Naive thymus-derived CD4-positive, alpha-beta T cell (primary cell): ENCODE measurements around the gene SPATA31C1. TPM values are rescaled to one million over a fixed set of nuclear protein-coding genes. Genes with fewer than 3 reads are reported as not detected.
"Not testable (repeated sequence)": the region's sequence is repeated elsewhere in the genome, so short reads cannot be mapped to it uniquely, and the experiment has no call there.

Experiments used
- ATAC-seq: fragments of 150-1000 bp; cut with Tn5 transposase; 2 replicates; pipeline ENCODE4 v1.10.0; 2021; ENCODE audit warnings: mild to moderate bottlenecking, moderate library complexity
- CTCF ChIA-PET: fragments of 350-600 bp; sonication (Branson Sonifier 250); formaldehyde crosslinking; loops from one replicate; lab custom pipeline; 2021; ENCODE audit warnings: antibody characterized with exemption; lab: Charles Lee
- POLR2A ChIA-PET: fragments of 350-600 bp; sonication (Branson Sonifier 250); formaldehyde crosslinking; loops from one replicate; lab custom pipeline; 2021; ENCODE audit warnings: antibody characterized with exemption, inconsistent platforms; lab: Charles Lee
- DNase-seq, 9 donors: peaks; one replicate each; pipeline versions ENCODE4 v3.0.0 to v3.0.0-alpha.2; 2020 to 2022; ENCODE audit warnings: mixed read lengths in 1 of 9
- H3K27ac ChIP-seq: one replicate; pipeline ENCODE4 v1.7.0; 2013; ENCODE audit warnings: mild to moderate bottlenecking, low read depth, low read length, moderate library complexity
- H3K27me3 ChIP-seq, 2 donors: one replicate each; pipeline ENCODE4 v1.7.0; 2013; ENCODE audit warnings: low read length in 2 of 2, mild to moderate bottlenecking in 2 of 2, moderate library complexity in 2 of 2; ENCODE audit not compliant: control insufficient read depth in 2 of 2, insufficient read depth in 2 of 2
- H3K36me3 ChIP-seq, 3 experiments: 1 replicate in 2 of 3; 2 replicates in 1 of 3; pipeline ENCODE4 v1.7.0; 2013; ENCODE audit warnings: low read length in 3 of 3, mild to moderate bottlenecking in 3 of 3, moderate library complexity in 1 of 3; ENCODE audit not compliant: insufficient read depth in 3 of 3, control insufficient read depth in 2 of 3
- H3K4me1 ChIP-seq, 2 donors: one replicate each; pipeline ENCODE4 v1.7.0; 2013; ENCODE audit warnings: low read length in 2 of 2, mild to moderate bottlenecking in 2 of 2, moderate library complexity in 1 of 2; ENCODE audit not compliant: control insufficient read depth in 2 of 2, insufficient read depth in 2 of 2
- H3K4me3 ChIP-seq: 2 replicates; pipeline ENCODE4 v1.7.0; 2013; ENCODE audit warnings: mild to moderate bottlenecking, low read length
- H3K9me3 ChIP-seq, 3 experiments: 1 replicate in 2 of 3; 2 replicates in 1 of 3; pipeline ENCODE4 v1.7.0; 2013; ENCODE audit warnings: low read length in 3 of 3; ENCODE audit not compliant: control insufficient read depth in 2 of 3
- H3K27ac Mint-ChIP-seq, 9 donors: one replicate each; pipeline ENCODE4 v1.8.0; 2020 to 2022; ENCODE audit warnings: mixed read lengths in 9 of 9, mild to moderate bottlenecking in 8 of 9, moderate library complexity in 5 of 9, inconsistent platforms in 2 of 9
- H3K27me3 Mint-ChIP-seq, 5 donors: one replicate each; pipeline ENCODE4 v1.8.0; 2021 to 2022; ENCODE audit warnings: mixed read lengths in 5 of 5, mild to moderate bottlenecking in 1 of 5
- H3K36me3 Mint-ChIP-seq, 5 donors: one replicate each; pipeline ENCODE4 v1.8.0; 2020 to 2022; ENCODE audit warnings: mixed read lengths in 5 of 5, mild to moderate bottlenecking in 3 of 5, inconsistent platforms in 1 of 5
- H3K4me1 Mint-ChIP-seq, 7 donors: one replicate each; pipeline ENCODE4 v1.8.0; 2020 to 2022; ENCODE audit warnings: mixed read lengths in 7 of 7, mild to moderate bottlenecking in 3 of 7, inconsistent platforms in 1 of 7
- H3K4me3 Mint-ChIP-seq, 10 donors: one replicate each; pipeline ENCODE4 v1.8.0; 2020 to 2022; ENCODE audit warnings: mild to moderate bottlenecking in 10 of 10, mixed read lengths in 10 of 10, moderate library complexity in 6 of 10, inconsistent platforms in 2 of 10
- H3K9me3 Mint-ChIP-seq, 11 donors: one replicate each; pipeline ENCODE4 v1.8.0; 2020 to 2022; ENCODE audit warnings: mixed read lengths in 11 of 11, mild to moderate bottlenecking in 4 of 11, inconsistent platforms in 1 of 11, moderate library complexity in 1 of 11
- intact Hi-C, 2 donors: fragments of 100-400 bp; cut with micrococcal nuclease; formaldehyde crosslinking; loops; one replicate each; pipeline ENCODE4 v1.15.1; 2023
- polyA plus RNA-seq, 2 donors: library from polyadenylated mRNA; unstranded; fragments of 300-500 nt; fragmentation: Illumina TruSeq; gene quantifications; one replicate each; pipeline ENCODE4 v1.2.3, GENCODE V29; 2021
- total RNA-seq, 6 experiments: library from RNA in 5 of 6; stranded (reverse) in 5 of 6; gene quantifications; 1 replicate in 5 of 6; 2 replicates in 1 of 6; pipeline ENCODE4 v1.2.3 and lab custom pipeline; 2021 to 2026

SPATA31C1 gene
- total RNA-seq (not detected), polyA plus RNA-seq (not detected), total RNA-seq (lab: John Stamatoyannopoulos, UW) (not detected)

GRCh38 chr9:87917662-87918061 lies at the start of gene SPATA31C1:
Gene SPATA31C1 (plus strand): TSS chr9:87917962.
- H3K9me3 ChIP-seq, ATAC-seq, POLR2A ChIA-PET, H3K27me3 ChIP-seq, CTCF ChIA-PET, H3K4me3 ChIP-seq, DNase-seq, H3K27me3 Mint-ChIP-seq, H3K27ac ChIP-seq, intact Hi-C loops, H3K4me3 Mint-ChIP-seq, H3K36me3 ChIP-seq, H3K4me1 ChIP-seq, H3K27ac Mint-ChIP-seq, H3K9me3 Mint-ChIP-seq, H3K36me3 Mint-ChIP-seq, H3K4me1 Mint-ChIP-seq: not testable (repeated sequence)

DNA sequence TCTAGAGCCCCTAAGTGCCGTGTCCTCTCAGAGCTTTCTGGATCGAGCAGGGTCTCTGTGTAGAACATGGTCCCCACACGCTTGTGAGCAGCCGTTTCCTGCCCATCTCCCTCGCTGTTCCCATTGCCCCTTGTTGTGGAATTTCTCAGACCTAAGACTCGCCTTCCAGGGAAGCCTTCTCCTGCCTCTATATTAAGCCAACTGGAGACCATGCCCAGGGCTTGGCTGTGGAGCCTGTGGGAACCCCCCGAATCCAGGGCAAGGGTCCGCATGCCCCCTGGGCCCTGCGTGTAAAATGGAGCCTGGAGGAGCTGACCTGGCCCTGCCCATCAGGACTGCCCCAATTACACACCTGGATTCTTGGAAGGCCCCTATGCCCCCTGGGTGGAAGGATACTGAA lies 49.6 kb upstream of the SPATA31C1 start:
- no peak overlapping the region for H3K4me3 ChIP-seq
- Mint-ChIP-seq H3K27me3 (peaks cover 0 to 6% (median 0%) of the 10 kb centered on the region in 5 donors), H3K36me3 (no peaks in the 10 kb centered on the region), H3K27ac (no peak overlapping the region), H3K4me3 (no peak overlapping the region), H3K9me3 (peaks cover 0 to 7% (median 0%) of the 10 kb centered on the region in 11 donors), H3K4me1 (peaks cover 0 to 3% (median 0%) of the 10 kb centered on the region in 7 donors)
- ChIA-PET CTCF (no interaction called here), POLR2A (no interaction called here)
- no peaks in the 10 kb centered on the region for H3K9me3 ChIP-seq
- DNase-seq (no peak), ATAC-seq (no peak)
- H3K27me3 ChIP-seq, result no peaks in the 10 kb centered on the region
- intact Hi-C loops, result no loop called here
- no peaks in the 10 kb centered on the region for H3K4me1 ChIP-seq
- no peaks in the 10 kb centered on the region for H3K36me3 ChIP-seq
- H3K27ac ChIP-seq, result no peak overlapping the region

DNA sequence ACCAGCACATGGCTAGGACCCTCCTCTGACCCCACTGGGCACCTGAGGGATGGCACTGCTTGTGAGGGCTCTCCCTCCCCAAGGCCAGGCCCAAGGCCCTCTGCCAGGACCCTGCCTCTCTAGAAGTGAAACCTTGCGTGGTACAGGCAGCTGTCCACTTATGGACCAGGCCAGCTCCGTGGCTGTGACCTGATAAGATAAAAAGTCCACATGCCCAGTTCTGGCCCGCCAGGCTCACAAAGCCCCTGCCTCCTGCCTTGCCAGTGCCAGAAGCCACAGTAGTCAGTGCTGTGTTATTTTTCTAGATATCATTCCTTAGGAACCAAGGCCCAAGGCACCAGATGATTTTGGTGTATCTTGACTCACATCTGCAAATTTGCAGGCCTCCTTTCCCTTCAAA lies 49.1 kb upstream of the SPATA31C1 start:
- Histone ChIP-seq H3K36me3 (no peaks in the 10 kb centered on the region), H3K9me3 (no peaks in the 10 kb centered on the region), H3K4me3 (no peak overlapping the region), H3K27ac (no peak overlapping the region), H3K27me3 (no peaks in the 10 kb centered on the region), H3K4me1 (no peaks in the 10 kb centered on the region)
- intact Hi-C loops, result no loop called here
- Mint-ChIP-seq H3K4me3 (no peak overlapping the region), H3K36me3 (no peaks in the 10 kb centered on the region), H3K4me1 (peaks cover 0 to 2% (median 0%) of the 10 kb centered on the region in 7 donors), H3K27me3 (peaks cover 0 to 6% (median 0%) of the 10 kb centered on the region in 5 donors), H3K9me3 (peaks cover 0 to 7% (median 0%) of the 10 kb centered on the region in 11 donors), H3K27ac (no peak overlapping the region)
- DNase-seq (no peak), ATAC-seq (no peak)
- POLR2A ChIA-PET, result no interaction called here
- CTCF ChIA-PET, result no interaction called here

- DNase-seq (no peak), ATAC-seq (no peak)
- ChIA-PET CTCF (no interaction called here), POLR2A (no interaction called here)
- Mint-ChIP-seq H3K27ac (no peak overlapping the region), H3K27me3 (peaks cover 0 to 6% (median 0%) of the 10 kb centered on the region in 5 donors), H3K4me3 (no peak overlapping the region), H3K4me1 (peaks cover 0 to 2% (median 0%) of the 10 kb centered on the region in 7 donors), H3K9me3 (peaks cover 0 to 7% (median 0%) of the 10 kb centered on the region in 11 donors), H3K36me3 (no peaks in the 10 kb centered on the region)
- Histone ChIP-seq H3K4me1 (no peaks in the 10 kb centered on the region), H3K27me3 (no peaks in the 10 kb centered on the region), H3K4me3 (no peak overlapping the region), H3K36me3 (no peaks in the 10 kb centered on the region), H3K27ac (no peak overlapping the region), H3K9me3 (no peaks in the 10 kb centered on the region)
- intact Hi-C loops, result no loop called here
Observed at GRCh38 chr9:87869082-87869481, 48.7 kb upstream of the SPATA31C1 start.

DNA sequence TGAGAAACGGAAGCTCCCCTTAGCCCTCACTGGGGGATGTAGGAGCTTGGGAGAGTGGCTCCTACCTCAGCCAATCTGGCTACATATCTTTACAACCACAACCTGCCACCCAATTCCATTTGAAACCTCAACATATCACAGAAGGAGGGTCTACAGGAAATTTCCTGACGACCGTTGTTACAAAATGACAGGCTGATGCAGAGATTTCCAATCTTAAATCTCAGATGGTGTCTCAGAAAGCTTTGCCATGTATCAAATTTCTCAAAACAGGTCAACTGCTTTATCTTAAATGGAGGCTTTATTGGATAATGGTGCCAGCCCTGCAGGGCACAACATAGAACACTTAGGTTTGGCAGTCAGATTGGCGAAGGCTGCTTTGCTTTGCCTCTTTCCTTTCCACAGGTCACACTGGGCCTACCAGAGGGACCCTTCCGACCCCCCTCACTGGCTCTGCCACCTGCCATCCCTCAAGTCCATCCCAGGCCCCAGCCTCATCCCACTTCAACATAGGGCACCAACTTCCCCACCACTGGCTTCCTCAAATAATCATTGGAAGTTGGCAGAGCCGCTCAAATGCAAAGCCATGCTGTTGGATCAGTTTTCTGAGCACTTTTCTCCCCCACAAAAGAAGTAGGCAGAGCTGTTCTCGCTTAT lies 46.2 kb upstream of the SPATA31C1 start:
- Mint-ChIP-seq H3K27me3 (peaks cover 0 to 6% (median 0%) of the 10 kb centered on the region in 5 donors), H3K27ac (no peak overlapping the region), H3K9me3 (peaks cover 0 to 7% (median 0%) of the 10 kb centered on the region in 11 donors), H3K36me3 (no peaks in the 10 kb centered on the region), H3K4me3 (no peak overlapping the region), H3K4me1 (peaks cover 0 to 2% (median 0%) of the 10 kb centered on the region in 7 donors)
- no peak overlapping the region for H3K27ac ChIP-seq
- no peaks in the 10 kb centered on the region for H3K36me3 ChIP-seq
- H3K27me3 ChIP-seq, result no peaks in the 10 kb centered on the region
- no peaks in the 10 kb centered on the region for H3K9me3 ChIP-seq
- no peak overlapping the region for H3K4me3 ChIP-seq
- no peak for ATAC-seq
- ChIA-PET CTCF (no interaction called here), POLR2A (no interaction called here)
- intact Hi-C loops, result no loop called here
- no peaks in the 10 kb centered on the region for H3K4me1 ChIP-seq
- DNase-seq, result peak in 1 of 9 donors; percentile 1

GRCh38 chr9:87872079-87872624 lies 45.6 kb upstream of the SPATA31C1 start:
- CTCF ChIA-PET, result no interaction called here
- Mint-ChIP-seq H3K27ac (no peak overlapping the region), H3K36me3 (no peaks in the 10 kb centered on the region), H3K27me3 (peaks cover 0 to 7% (median 0%) of the 10 kb centered on the region in 5 donors), H3K4me1 (peaks cover 0 to 2% (median 0%) of the 10 kb centered on the region in 7 donors), H3K9me3 (peaks cover 0 to 7% (median 0%) of the 10 kb centered on the region in 11 donors), H3K4me3 (no peak overlapping the region)
- Histone ChIP-seq H3K4me1 (no peaks in the 10 kb centered on the region), H3K36me3 (no peaks in the 10 kb centered on the region), H3K9me3 (no peaks in the 10 kb centered on the region), H3K4me3 (no peak overlapping the region), H3K27me3 (no peaks in the 10 kb centered on the region), H3K27ac (no peak overlapping the region)
- intact Hi-C loops, result no loop called here
- ATAC-seq, result no peak
- POLR2A ChIA-PET, result no interaction called here
- DNase-seq, result peak in 1 of 9 donors; percentile 3
